ENCODE measurements around the gene CCDC15.

- no peak for TF ChIP-seq CTCF (IDR thresholded peaks at IDR 0.05; ENCODE audit: low read length)
- no peak for TF ChIP-seq EZH2 (IDR thresholded peaks at IDR 0.05; ENCODE audit: borderline replicate concordance, low read length)
Observed at GRCh38 chr11:125084057-125084416, 130.0 kb downstream of the CCDC15 start.
